Stimulated activated CD8-positive, alpha-beta memory T cell treated with anti-CD3 and anti-CD28 coated beads, Interleukin-4, amount 100 ng/mL, for 24 hours (primary cell): ENCODE data around the gene OR2S2.
"Not testable (repeated sequence)": the region's sequence is repeated elsewhere in the genome, so short reads cannot be mapped to it uniquely, and the experiment has no call there.

Experiments used
- DNase-seq: peaks from one replicate; pipeline ENCODE4 v3.0.0-alpha.2; 2020; ENCODE audit warnings: low read depth

OR2S2 gene, protein sequence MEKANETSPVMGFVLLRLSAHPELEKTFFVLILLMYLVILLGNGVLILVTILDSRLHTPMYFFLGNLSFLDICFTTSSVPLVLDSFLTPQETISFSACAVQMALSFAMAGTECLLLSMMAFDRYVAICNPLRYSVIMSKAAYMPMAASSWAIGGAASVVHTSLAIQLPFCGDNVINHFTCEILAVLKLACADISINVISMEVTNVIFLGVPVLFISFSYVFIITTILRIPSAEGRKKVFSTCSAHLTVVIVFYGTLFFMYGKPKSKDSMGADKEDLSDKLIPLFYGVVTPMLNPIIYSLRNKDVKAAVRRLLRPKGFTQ

DNA sequence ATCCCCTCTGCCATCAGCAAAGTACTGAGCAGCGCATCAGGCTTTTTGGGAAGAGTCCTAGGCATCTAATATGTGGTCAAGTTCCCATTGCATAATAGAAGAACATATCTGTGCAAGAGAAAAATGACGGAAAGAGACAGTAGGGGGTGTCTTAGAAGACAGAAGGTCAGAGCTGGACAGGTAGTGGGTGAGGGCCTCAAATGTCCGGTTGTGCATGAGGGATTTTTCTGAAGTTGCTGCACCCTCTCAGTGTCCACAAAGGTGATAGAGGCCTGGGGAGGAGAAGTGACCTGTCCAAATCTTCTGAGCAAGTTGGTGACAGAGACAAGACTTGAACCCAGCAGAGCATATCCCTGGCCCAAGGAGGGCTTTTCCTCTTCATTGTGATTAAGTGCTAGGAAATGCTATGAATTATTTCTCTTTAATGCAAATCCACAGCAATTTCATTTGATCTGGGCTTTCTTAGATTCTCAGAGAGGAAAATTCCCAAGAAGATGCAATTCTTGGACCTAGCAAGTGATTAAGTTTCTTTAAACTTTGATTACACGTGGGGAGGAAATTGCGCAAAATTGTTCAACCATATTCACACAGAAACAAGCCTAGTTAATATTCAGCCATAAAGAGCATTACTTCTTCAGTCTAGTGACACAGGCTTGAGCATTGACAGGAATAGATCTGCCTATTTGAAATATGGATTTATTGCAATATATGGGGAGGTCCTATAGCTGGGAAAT lies at the start of gene OR2S2:
OR2S2 (minus strand) TSS at position 51 of the 734 bp plus-strand sequence. CDS start 56 bp downstream, outside the sequence.
- no peak for DNase-seq

DNA sequence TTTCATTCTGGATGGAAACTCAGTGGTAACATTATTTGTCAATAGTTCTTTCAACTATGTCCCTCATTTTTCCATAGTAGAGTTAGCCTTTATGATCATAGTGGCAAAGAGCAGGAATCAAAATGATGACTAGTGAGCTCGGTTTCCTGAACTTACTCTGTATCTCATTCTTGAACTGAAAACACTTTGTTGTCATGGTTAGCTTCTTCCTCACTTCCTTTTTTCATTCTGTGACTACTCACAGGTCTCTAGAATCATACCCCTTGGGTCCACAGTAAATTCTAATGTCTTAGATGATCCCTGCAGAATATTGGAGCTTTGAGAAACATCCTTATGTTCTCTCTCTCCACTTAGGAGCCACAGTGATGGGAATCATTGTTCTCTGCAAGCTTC lies 49.4 kb upstream of the OR2S2 start:
- no peak for DNase-seq

DNA sequence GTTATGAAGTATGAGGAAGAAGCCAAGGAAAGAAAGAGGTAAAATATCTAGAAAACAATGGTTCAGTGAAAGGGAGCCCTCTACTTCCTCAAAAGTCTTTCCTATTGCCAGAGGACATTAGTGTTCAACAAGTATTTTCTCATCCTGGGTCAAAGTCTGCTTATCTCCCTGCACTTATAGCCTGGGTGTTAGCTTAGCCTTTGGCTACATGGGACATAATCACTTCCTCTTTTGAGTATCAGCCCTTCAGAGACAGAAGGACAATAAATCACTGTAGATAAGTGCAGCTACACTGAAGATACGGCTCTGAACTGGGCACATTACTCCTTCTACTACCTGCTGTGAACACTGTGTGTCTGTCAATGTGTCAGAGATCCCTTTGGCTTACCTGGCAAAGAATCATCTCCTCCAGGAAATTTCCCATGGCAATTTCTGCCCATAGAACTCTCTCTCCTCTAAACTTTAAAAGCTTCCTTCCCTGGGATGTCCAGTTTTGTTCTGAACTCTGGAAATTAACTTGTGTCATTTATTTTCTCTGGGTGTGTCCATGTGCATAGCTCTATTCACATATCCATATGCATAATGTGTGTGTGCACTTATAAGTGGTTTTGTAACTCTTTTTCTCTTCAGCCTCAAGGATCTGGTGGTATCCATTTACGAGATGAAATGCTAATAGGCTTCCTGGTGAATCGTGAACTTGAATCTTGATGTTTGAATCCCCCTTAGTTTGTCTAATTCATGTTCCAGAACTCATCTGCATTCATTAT lies 48.8 kb upstream of the OR2S2 start:
- no peak for DNase-seq

DNA sequence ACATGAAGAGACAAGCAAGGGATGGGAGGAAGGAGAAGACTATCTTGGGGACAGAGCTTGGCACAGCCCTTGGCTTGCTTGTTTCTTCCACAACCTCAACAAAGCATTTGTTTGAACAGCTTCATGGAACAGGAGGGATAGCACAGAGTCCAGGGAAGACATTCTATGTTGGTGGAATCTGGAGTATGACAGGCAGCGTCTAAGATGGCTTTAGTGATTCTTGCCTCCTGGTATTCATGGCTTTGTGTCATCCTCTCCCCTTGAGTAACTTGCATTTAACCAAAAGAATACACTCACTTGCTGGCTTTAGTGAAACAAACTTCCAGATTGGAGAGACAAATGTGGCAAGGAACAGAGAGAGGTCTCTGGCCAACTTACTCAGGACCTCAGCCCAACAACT lies 47.9 kb upstream of the OR2S2 start:
- DNase-seq, result no peak

DNA sequence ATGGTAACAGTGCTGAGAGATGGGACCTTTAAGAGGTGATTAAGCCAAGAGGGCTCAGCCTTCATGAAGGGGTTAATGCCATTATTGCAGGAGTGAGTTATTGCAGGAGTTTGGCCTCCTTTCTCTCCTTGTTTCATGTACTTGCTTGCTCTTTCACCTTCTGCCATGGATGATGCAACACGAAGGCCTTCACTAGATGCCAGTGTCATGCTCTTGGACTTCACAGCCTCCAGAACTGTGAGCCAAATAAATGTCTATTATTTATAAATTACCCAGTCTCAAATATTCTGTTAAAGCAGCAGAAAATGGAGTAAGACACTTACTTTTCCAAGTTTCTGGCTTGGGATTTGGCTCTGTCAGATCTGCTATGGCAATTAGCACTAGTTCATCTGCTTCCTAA lies 40.4 kb upstream of the OR2S2 start:
- no peak for DNase-seq

DNA sequence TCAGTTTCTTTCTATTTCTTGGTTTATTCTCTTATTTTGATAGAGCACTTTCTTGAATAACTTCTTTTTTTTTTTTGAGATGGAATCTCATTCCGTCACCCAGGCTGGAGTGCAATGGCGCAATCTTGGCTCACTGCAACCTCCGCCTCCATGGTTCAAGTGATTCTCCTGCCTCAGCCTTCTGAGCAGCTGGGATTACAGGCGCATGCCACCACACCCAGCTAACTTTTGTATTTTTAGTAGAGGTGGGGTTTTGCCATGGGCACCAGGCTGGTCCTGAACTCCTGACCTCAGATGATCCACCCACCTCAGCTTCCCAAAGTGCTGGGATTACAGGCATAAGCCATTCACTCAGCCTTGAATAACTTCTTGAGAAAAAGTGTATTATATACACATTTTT lies 39.1 kb upstream of the OR2S2 start:
- DNase-seq, result not testable (repeated sequence)

DNA sequence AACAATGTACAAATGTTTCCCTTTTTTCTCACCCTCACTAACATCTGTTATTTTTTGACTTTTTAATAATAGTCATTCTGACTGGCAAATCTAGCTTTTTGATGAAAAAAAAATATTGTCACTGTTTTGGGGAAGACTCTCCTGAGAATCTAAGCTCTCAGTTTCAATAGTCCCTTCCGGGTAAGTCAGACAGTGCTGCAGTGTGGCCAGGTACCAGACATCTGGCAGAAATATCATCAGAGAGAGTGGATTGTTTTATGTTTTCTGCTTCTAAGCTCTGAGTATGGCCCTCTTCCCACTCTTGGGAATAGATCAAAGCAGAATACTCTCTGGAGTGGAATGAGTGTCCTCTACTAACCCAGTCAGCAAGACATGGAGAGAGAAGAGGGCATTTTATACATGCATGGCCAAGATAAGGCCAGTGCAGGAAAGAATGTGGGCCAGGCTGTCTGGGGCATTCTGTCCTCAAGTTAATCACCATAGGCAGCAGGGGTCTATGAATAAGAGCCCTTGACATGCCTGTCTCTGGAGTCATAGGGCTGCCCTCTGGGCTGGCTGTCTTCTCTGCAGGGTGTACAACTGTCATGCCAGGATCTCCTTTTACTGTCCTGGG lies 38.5 kb upstream of the OR2S2 start:
- no peak for DNase-seq

DNA sequence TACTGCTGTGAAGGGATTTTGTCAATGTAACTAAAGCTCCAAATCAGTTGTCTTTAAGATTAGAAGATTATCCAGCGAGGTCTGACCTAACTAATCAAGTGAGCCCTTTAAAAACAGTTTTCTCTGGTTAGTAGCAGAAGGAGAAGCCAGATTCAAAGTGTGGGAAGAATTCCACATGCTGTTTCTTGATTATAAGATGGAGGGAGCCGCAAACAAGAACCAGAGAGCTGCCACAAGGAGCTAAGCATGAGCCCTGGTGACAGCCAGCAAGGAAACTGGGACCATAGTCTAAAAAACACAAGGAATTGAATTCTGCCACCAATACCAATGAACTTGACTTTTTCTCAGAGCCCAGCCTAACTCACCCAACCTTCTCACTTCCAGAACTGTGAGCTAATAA lies 37.0 kb upstream of the OR2S2 start:
- DNase-seq, result no peak

DNA sequence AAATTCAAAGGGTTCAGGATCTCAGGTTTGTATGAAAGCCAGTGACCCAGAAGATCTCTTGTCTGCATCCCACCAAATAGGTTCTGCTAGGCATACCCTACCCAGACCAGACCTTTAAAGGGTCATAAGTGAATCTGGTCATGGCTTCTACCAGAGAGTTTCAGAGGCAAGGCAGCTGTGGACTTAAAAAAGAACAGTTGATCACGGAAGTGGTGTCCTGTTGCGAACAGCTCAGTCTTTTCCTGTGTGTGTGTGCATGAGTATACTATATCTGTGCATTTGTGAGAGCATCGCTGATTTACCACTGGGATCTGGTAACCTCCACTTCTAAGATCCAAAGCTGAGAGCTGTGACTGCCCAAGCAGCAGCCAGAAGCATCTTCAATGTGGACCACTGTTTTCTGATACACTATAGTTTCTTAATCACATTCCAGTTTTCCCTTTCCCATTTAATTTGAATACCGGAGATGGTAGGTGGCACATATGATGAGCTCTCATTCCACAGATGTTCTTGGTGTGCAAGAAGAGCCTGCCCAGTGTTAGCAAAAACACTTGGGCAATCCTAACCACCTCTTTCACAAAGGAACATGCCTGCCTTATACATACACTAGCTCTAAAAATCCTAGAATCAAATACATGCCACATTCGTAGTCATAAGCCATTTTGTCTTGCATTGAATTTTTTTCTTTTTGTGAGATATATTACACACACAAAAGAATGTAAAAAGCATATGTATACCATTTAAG lies 36.2 kb upstream of the OR2S2 start:
- DNase-seq, result no peak

DNA sequence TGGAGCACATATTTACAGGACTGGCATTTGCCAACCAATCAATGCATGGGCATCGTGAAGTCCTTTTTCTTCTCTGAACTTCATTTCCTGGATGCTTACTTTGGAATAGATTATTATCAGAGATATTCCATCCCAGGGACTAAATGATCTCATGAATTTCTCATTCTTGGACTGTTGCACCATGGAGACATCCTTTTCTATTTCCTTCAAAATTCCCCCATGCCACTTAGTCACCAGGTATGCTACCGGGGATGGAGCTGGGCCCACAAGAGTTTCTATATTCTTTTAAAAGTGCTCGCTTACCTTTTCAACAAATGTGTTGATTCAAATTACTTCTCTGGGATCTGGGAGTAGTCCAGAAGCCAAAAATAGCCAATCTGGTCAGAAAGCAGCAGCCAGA lies 35.2 kb upstream of the OR2S2 start:
- DNase-seq, result not testable (repeated sequence)

DNA sequence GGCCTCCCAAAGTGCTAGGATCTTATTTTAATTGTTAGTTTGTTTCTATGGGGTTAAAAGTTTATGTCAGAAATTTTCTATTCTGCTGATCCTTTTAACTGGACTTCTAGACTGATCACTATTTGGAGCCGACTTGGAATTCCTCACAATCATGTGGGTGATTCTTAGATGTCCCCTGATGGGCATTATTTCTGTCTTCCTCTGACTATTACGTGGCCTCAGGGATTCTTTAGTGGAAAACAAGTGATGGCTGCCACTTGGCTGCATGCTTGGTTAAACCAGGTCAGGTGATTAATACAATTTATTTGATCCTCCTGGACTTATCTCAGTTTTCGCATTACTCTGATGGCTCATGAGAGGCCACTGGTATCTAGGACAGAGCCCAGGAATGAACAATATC lies 32.2 kb upstream of the OR2S2 start:
- DNase-seq, result no peak

DNA sequence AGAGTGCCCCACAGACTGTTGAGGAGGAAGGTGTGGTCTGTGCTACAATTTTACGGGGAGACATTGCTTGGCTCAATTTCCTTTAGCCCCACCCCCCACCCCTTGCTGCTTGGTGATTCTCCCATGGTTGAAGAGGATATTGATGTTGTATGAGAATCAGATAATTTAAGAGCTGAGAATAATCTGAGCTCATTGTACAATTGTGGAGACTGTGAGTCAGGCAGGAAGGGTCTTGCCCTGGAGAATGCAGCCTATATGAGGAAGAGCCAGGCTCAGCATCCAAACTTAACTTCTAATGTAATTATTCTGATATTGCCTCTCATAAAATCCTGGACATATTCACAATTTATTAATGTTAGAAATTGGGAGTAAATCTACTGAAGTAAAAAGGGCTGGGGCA lies 26.1 kb upstream of the OR2S2 start:
- no peak for DNase-seq

DNA sequence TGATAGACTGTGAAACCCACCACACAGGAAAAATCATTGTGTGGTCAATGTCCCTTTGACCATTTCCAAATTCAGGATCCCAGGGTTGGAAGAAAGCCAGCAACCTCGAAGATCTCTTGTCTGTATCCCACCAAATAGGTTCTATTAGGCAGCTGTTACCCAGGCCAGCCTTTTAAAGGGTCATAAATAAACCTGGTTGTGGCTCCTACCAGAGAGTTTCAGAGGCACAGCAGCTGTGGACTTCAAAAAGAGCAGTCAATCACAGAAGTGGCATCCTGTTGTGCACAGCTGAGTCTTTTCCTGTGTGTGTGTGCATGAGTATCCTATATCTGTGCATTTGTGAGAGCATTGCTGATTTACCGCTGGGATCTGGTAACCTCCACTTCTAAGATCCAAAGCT lies 23.7 kb upstream of the OR2S2 start:
- DNase-seq, result no peak

DNA sequence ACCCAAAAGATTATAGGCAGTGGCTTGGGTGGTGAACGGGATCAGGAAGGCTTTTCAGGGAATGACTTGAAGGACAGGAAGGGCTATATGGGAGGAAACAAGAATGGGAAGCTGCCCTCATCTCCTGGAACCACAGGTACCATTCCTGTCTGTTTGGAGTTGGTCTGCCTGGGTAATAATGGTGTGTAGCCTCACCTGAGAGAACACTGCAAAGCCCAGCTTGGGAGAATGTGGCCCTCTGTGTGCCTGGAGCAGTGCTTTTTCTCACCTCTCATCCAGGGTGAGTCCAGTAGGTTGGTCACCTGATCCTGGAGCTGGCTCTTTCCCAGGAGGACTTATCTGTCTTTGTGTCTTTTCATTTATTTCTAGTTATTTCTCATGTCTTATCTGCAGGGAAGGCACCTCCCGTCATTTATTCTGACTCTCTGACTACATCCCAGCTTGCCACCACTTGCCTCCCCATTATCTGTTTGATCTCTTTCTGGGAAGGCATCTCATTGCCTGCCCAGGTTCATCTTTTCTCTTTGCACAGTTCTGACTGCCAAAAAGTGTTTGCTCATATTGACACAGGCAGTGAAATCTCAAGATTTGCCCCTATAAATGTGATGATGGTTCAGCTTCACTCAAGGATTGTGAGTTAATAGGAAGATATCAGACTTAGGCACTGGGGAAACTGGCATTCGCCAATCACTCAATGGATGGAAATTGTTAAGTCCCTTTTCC lies 22.5 kb upstream of the OR2S2 start:
- no peak for DNase-seq

DNA sequence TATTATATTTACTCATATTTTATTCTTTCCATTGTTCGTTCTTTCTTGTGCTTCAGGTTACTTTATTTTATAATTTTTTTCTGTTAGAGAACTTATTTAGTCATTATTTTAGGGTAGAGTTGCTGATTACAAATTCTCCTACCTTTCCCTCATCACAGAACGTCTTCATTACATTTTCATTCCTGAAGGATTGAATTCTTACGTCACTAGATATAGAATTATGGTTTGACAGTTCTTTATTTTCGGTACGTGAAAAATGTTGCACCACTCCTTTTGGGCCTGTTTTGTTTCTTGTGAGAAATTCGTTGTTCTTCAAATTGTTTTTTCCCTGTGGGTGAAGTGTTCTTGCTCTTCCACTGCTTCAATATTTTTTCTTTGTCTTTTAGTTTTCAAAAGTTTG lies 20.8 kb upstream of the OR2S2 start:
- DNase-seq, result no peak

DNA sequence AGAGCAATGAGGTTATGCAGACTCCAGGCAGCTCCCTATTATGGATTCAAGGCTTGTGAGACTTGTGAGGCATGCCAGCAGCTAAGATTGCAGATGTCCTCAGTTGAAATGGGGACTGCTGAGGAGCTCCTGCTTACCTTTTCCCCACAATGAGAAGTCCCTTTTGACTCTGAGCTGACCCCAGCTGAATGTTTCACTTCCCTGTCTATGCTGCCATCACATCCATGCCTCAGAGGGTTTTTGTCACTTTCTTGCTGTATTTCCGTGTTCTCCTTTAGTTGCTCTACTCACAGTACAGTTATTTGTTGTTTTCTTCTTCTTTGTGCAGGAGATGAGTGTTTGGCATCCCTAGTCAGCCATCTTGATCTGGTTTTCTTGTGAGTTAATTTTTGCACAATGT lies 18.8 kb upstream of the OR2S2 start:
- no peak for DNase-seq

DNA sequence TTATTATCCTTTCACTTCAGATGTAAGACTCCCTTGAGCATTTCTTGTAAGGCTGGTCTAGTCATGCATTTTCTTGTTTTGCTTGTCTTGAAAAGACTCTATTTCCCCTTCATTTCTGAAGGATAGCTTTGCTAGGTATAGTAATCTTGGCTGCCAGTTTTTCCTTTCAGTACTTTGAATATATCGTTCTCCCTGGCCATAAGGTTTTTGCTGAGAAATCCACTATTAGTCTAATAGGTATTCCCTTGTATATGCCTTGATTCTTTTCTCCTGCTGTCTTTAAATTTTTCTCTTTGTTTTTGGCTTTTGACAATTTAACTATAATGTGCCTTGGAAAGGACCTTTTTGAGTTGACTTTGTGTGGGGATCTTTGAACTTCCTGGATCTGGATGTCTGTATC lies 16.8 kb upstream of the OR2S2 start:
- DNase-seq, result no peak

DNA sequence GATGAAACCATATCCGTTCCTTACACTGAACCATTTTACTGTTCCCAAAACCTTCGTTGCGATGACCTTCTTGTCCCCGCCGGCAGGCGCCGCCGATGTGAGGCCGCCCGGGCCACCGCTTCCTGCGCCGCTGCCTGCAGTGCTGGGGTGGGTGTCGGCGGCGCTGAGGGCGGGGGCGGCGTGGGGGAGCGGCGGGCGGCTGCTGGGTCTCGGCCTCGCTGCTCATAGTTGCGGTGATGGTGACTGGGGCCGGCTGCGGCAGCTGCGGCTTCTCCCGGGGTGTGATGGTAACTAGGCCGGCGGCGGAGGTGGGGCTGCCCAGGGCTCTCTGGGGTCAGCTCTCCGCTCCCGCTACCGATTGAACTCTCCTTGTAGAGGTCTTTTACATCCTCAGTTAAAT lies 14.1 kb upstream of the OR2S2 start:
- DNase-seq, result peak; percentile 18

DNA sequence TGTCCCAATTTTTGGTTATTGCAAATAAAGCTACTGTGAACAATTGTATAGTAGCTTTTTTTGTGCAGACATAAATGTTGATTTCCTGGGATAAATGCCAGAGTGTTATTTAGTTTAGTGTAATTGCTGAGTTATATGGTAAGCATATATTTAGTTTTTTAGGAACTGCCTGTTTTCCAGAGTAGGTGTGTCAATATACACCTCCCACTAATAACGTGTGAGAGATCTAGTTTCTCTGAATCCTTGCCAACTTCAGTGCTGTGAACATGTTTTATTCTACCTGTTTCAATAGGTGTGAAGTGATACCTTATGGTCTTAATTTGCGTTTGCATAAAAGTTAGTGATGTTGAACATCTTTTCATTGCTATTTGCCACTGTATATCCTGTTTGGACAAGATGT lies 9.1 kb upstream of the OR2S2 start:
- no peak for DNase-seq

DNA sequence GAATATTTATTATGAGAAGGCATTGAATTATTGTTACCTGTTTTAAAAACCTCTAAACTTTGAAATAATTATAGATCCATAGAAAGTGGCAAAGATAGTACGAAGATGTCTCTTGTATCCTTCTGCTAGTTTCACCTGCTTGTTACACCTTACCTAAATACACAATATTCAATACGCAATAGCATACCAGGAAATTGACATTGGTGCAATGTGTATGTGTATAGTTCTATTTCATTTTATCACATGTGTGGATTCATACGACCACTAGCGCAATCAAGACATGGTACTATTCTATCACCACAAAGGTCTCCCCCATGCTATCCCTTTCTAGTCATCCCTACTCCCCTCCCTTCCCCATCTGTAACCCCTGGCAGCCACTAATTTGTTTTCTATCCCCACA lies 8.5 kb upstream of the OR2S2 start:
- no peak for DNase-seq

DNA sequence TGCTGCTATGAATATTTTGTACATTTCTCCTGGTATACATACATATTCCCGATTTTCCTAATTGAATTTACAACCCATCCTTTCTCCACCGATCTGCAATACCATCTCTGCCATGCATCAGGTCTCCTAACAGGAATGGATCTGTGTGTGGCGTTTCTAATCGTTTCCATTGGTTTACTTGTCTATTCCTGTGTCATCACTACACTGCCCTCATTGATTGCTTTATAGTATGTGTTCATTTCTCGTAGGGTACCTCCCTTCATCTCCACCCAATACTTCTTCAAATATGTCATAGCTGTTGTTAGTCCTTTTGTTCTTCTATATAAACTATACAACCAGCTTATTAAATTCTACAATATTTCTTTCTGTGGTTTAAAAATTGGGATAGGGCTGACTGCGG lies 7.1 kb upstream of the OR2S2 start:
- no peak for DNase-seq
